ENCODE data around the gene REX1BD. TPM values are rescaled to one million over a fixed set of nuclear protein-coding genes. Genes with fewer than 3 reads are reported as not detected.

The REX1BD gene
- total RNA-seq, 1 donor from 2014 or later, result 47.4 TPM

- H4K20me1 ChIP-seq (ENCODE audit: insufficient read depth, low read length), result no peaks in the 10 kb centered on the region
- no peak for TF ChIP-seq CTCF (IDR thresholded peaks at IDR 0.05; ENCODE audit: insufficient read depth, low read depth, low read length)
- TF ChIP-seq EZH2 (IDR thresholded peaks at IDR 0.05; ENCODE audit: insufficient read depth, low read length), result no peak
- no peaks in the 10 kb centered on the region for H3K4me1 Mint-ChIP-seq (ENCODE audit: low read depth, unreplicated experiment)
- H3K9me3 ChIP-seq (ENCODE audit: insufficient read depth, low read depth, low read length), result no peaks in the 10 kb centered on the region
- H3K4me3 ChIP-seq (ENCODE audit: insufficient read depth, low read depth, low read length), result no peak overlapping the region
- FAIRE-seq (no peak), DNase-seq (ENCODE audit: low read depth) (no peak)
- H3K4me2 ChIP-seq (ENCODE audit: low read length), result no peak overlapping the region
- H3K4me3 Mint-ChIP-seq (ENCODE audit: unreplicated experiment), result no peak overlapping the region
- no peak overlapping the region for H2AFZ ChIP-seq (ENCODE audit: low read depth, low read length)
- peaks cover 5% of the 10 kb centered on the region for H3K9me3 Mint-ChIP-seq (ENCODE audit: unreplicated experiment)
- H3K36me3 ChIP-seq (ENCODE audit: insufficient read depth, low read length), result no peaks in the 10 kb centered on the region
- H3K79me2 ChIP-seq (ENCODE audit: insufficient read depth, low read length), result no peaks in the 10 kb centered on the region
- H3K27me3 Mint-ChIP-seq (ENCODE audit: low read depth, unreplicated experiment), result peaks cover 35% of the 10 kb centered on the region
- no peak overlapping the region for H3K27ac ChIP-seq (ENCODE audit: low read depth, low read length)
- H3K4me1 ChIP-seq (ENCODE audit: insufficient read depth, low read length), result no peaks in the 10 kb centered on the region
- no peak overlapping the region for H3K9ac ChIP-seq (ENCODE audit: low read length)
- no peaks in the 10 kb centered on the region for H3K36me3 Mint-ChIP-seq (ENCODE audit: low read depth, unreplicated experiment)
- H3K27me3 ChIP-seq (ENCODE audit: insufficient read depth, low read length), result no peaks in the 10 kb centered on the region
- H3K27ac Mint-ChIP-seq (ENCODE audit: unreplicated experiment), result no peak overlapping the region
These were observed 38.3 kb downstream of the REX1BD start for GRCh38 chr19:18626906-18627305.

GRCh38 chr19:18629166-18630088, 40.8 kb downstream of the REX1BD start:
- no peaks in the 10 kb centered on the region for H4K20me1 ChIP-seq (ENCODE audit: insufficient read depth, low read length)
- peaks cover 5% of the 10 kb centered on the region for H3K9me3 Mint-ChIP-seq (ENCODE audit: unreplicated experiment)
- no peak overlapping the region for H3K4me2 ChIP-seq (ENCODE audit: low read length)
- H3K9ac ChIP-seq (ENCODE audit: low read length), result no peak overlapping the region
- no peaks in the 10 kb centered on the region for H3K79me2 ChIP-seq (ENCODE audit: insufficient read depth, low read length)
- H3K4me1 ChIP-seq (ENCODE audit: insufficient read depth, low read length), result no peaks in the 10 kb centered on the region
- DNase-seq (ENCODE audit: low read depth) (no peak), FAIRE-seq (no peak)
- no peaks in the 10 kb centered on the region for H3K9me3 ChIP-seq (ENCODE audit: insufficient read depth, low read depth, low read length)
- no peak for TF ChIP-seq CTCF (IDR thresholded peaks at IDR 0.05; ENCODE audit: insufficient read depth, low read depth, low read length)
- TF ChIP-seq EZH2 (IDR thresholded peaks at IDR 0.05; ENCODE audit: insufficient read depth, low read length), result no peak
- H3K27ac ChIP-seq (ENCODE audit: low read depth, low read length), result no peak overlapping the region
- H3K4me3 Mint-ChIP-seq (ENCODE audit: unreplicated experiment), result no peak overlapping the region
- peaks cover 37% of the 10 kb centered on the region for H3K27me3 Mint-ChIP-seq (ENCODE audit: low read depth, unreplicated experiment)
- no peaks in the 10 kb centered on the region for H3K36me3 Mint-ChIP-seq (ENCODE audit: low read depth, unreplicated experiment)
- no peak overlapping the region for H2AFZ ChIP-seq (ENCODE audit: low read depth, low read length)
- H3K4me3 ChIP-seq (ENCODE audit: insufficient read depth, low read depth, low read length), result no peak overlapping the region
- no peak overlapping the region for H3K27ac Mint-ChIP-seq (ENCODE audit: unreplicated experiment)
- H3K27me3 ChIP-seq (ENCODE audit: insufficient read depth, low read length), result peaks cover under 1% of the 10 kb centered on the region
- no peaks in the 10 kb centered on the region for H3K36me3 ChIP-seq (ENCODE audit: insufficient read depth, low read length)
- no peaks in the 10 kb centered on the region for H3K4me1 Mint-ChIP-seq (ENCODE audit: low read depth, unreplicated experiment)

- Histone ChIP-seq H3K27ac (ENCODE audit: low read depth, low read length) (no peak overlapping the region), H4K20me1 (ENCODE audit: insufficient read depth, low read length) (peaks cover 5% of the 10 kb centered on the region), H3K9me3 (ENCODE audit: insufficient read depth, low read depth, low read length) (no peaks in the 10 kb centered on the region), H2AFZ (ENCODE audit: low read depth, low read length) (no peak overlapping the region), H3K79me2 (ENCODE audit: insufficient read depth, low read length) (no peaks in the 10 kb centered on the region), H3K4me1 (ENCODE audit: insufficient read depth, low read length) (no peaks in the 10 kb centered on the region), H3K9ac (ENCODE audit: low read length) (no peak overlapping the region), H3K27me3 (ENCODE audit: insufficient read depth, low read length) (peaks cover 7% of the 10 kb centered on the region), H3K36me3 (ENCODE audit: insufficient read depth, low read length) (no peaks in the 10 kb centered on the region), H3K4me2 (ENCODE audit: low read length) (no peak overlapping the region), H3K4me3 (ENCODE audit: insufficient read depth, low read depth, low read length) (no peak overlapping the region)
- Mint-ChIP-seq H3K36me3 (ENCODE audit: low read depth, unreplicated experiment) (peaks cover under 1% of the 10 kb centered on the region), H3K4me3 (ENCODE audit: unreplicated experiment) (no peak overlapping the region), H3K4me1 (ENCODE audit: low read depth, unreplicated experiment) (no peaks in the 10 kb centered on the region), H3K27ac (ENCODE audit: unreplicated experiment) (no peak overlapping the region), H3K9me3 (ENCODE audit: unreplicated experiment) (peaks cover 5% of the 10 kb centered on the region), H3K27me3 (ENCODE audit: low read depth, unreplicated experiment) (peaks cover 32% of the 10 kb centered on the region)
- no peak for TF ChIP-seq CTCF (IDR thresholded peaks at IDR 0.05; ENCODE audit: insufficient read depth, low read depth, low read length)
- TF ChIP-seq EZH2 (IDR thresholded peaks at IDR 0.05; ENCODE audit: insufficient read depth, low read length), result no peak
- no peak for DNase-seq (ENCODE audit: low read depth)
- no peak for FAIRE-seq
These were observed 44.7 kb downstream of the REX1BD start for GRCh38 chr19:18633321-18633720.

Measured in astrocyte (in vitro differentiated cells and primary cell).